Measurements from ENCODE around the gene ZG16.
A peak's percentile ranks its signal among the peaks of the same experiment; 100 is the strongest.
"Not testable (repeated sequence)": the region's sequence is repeated elsewhere in the genome, so short reads cannot be mapped to it uniquely, and the experiment has no call there.

Gene ZG16

GRCh38 chr16:29777576-29778350, at the start of gene ZG16:
Gene ZG16 (plus strand): TSS chr16:29778256. CDS start chr16:29779267, 1,011 bp downstream.
- no peak for DNase-seq (ENCODE audit: low spot score)

- peak; percentile 11 for DNase-seq (ENCODE audit: low spot score)
Observed at GRCh38 chr16:29729116-29729521, 48.9 kb upstream of the ZG16 start.

GRCh38 chr16:29730649-29731048, 47.4 kb upstream of the ZG16 start:
- no peak for DNase-seq (ENCODE audit: low spot score)

- DNase-seq (ENCODE audit: low spot score) = not testable (repeated sequence)
Observed at GRCh38 chr16:29731768-29732601, 46.1 kb upstream of the ZG16 start.

- no peak for DNase-seq (ENCODE audit: low spot score)
Observed at GRCh38 chr16:29734786-29735185, 43.3 kb upstream of the ZG16 start.

GRCh38 chr16:29736112-29736511, 41.9 kb upstream of the ZG16 start:
- no peak for DNase-seq (ENCODE audit: low spot score)

GRCh38 chr16:29736764-29737163, 41.3 kb upstream of the ZG16 start:
- DNase-seq (ENCODE audit: low spot score) = no peak

- no peak for DNase-seq (ENCODE audit: low spot score)
Observed at GRCh38 chr16:29737713-29738112, 40.3 kb upstream of the ZG16 start.

GRCh38 chr16:29738514-29738913, 39.5 kb upstream of the ZG16 start:
- no peak for DNase-seq (ENCODE audit: low spot score)

GRCh38 chr16:29739927-29740629, 38.0 kb upstream of the ZG16 start:
- not testable (repeated sequence) for DNase-seq (ENCODE audit: low spot score)

- not testable (repeated sequence) for DNase-seq (ENCODE audit: low spot score)
Observed at GRCh38 chr16:29740630-29741015, 37.4 kb upstream of the ZG16 start.

- DNase-seq (ENCODE audit: low spot score) = no peak
Observed at GRCh38 chr16:29742683-29743275, 35.3 kb upstream of the ZG16 start.

- no peak for DNase-seq (ENCODE audit: low spot score)
Observed at GRCh38 chr16:29743475-29743826, 34.6 kb upstream of the ZG16 start.

- DNase-seq (ENCODE audit: low spot score) = no peak
Observed at GRCh38 chr16:29743827-29744531, 34.1 kb upstream of the ZG16 start.

- DNase-seq (ENCODE audit: low spot score) = no peak
Observed at GRCh38 chr16:29744541-29745101, 33.4 kb upstream of the ZG16 start.

- DNase-seq (ENCODE audit: low spot score) = no peak
Observed at GRCh38 chr16:29745121-29745852, 32.8 kb upstream of the ZG16 start.

- no peak for DNase-seq (ENCODE audit: low spot score)
Observed at GRCh38 chr16:29745853-29746345, 32.2 kb upstream of the ZG16 start, which contains the start of gene C16orf54. Gene C16orf54 (minus strand): TSS chr16:29745990. CDS start chr16:29744951, 1,039 bp downstream.

GRCh38 chr16:29746518-29746917, 31.5 kb upstream of the ZG16 start:
- not testable (repeated sequence) for DNase-seq (ENCODE audit: low spot score)

- DNase-seq (ENCODE audit: low spot score) = no peak
Observed at GRCh38 chr16:29747947-29748759, 29.9 kb upstream of the ZG16 start.

All from hematopoietic multipotent progenitor cell treated with erythropoietin and hydrocortisone succinate and interleukin-3 and kit ligand, for 17 days (in vitro differentiated cells).